HG03095 (cell line): ENCODE results near the gene ORM2.

ENCODE experiments used
- ATAC-seq: cut with Tn5 transposase; IDR thresholded peaks from one replicate; pipeline ENCODE4 v1.9.1; 2021; ENCODE audit warnings: moderate library complexity; ENCODE audit not compliant: unreplicated experiment

Gene ORM2

DNA sequence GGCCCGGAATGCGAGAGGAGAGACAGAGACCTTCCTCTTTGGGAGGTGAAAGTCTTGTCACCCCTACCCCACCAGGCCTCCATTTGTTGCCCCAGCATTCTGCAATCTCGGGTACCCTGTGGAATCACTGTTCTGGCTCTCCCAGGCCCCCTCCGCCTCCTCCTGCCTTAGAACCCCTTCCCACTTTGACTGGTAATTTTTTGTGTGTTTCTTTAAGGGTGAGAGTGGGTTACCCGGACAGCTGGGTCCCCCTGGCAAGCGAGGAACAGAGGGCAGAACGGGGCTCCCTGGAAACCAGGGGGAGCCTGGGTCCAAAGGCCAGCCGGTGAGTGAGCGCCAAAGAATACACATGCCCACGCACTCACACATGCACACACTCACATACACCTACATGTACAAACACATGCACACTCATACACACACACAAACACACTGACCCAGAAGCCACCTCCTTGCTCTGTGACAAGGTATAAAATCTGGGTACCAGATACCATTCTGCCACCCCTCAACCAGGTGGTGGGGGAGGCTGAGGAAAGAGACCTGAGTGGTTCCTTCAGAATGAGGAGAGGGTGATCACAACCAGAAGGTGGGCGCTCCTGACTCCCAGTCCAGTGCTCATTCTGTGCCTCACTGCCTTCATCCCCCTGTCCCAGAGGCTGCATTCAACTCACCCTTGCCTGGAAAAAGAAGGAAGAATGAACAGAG, 37.6 kb upstream of the ORM2 start:
- ATAC-seq, result no peak

DNA sequence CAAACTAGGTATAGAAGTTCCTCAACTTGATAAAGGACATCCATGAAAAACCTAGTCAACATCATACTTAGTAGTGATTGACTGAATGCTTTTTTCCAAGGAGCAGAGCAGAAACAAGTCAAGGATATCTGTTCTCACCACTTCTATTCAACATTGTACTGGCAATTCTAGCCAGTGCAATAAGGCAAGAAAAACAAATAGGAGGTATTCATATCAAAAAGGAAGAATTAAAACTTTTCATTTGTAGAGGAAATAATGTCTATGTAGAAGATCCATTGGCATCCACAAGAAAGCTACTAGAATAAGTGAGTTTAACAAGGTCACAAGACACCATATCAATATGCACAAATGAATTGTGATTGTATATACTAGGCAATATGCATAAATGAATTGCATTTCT, 35.0 kb upstream of the ORM2 start:
- ATAC-seq, result no peak

DNA sequence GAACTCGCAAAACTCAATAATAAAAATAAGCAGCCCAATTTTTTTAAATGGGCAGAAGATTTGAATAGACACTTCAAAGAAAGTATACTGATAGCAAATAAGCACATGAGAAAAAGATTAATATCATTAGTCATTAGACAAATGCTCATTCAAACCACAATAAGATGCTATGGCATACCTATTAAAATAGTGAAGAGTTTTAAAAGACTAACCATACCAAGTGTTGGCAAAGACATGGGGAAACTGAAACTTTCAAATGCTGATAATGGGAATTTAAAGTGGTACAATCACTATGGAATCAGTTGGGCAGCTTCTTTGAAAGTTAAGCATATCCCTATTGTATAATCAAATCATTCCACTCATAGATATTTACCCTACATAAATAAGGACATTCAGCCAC, 33.3 kb upstream of the ORM2 start:
- ATAC-seq, result no peak

DNA sequence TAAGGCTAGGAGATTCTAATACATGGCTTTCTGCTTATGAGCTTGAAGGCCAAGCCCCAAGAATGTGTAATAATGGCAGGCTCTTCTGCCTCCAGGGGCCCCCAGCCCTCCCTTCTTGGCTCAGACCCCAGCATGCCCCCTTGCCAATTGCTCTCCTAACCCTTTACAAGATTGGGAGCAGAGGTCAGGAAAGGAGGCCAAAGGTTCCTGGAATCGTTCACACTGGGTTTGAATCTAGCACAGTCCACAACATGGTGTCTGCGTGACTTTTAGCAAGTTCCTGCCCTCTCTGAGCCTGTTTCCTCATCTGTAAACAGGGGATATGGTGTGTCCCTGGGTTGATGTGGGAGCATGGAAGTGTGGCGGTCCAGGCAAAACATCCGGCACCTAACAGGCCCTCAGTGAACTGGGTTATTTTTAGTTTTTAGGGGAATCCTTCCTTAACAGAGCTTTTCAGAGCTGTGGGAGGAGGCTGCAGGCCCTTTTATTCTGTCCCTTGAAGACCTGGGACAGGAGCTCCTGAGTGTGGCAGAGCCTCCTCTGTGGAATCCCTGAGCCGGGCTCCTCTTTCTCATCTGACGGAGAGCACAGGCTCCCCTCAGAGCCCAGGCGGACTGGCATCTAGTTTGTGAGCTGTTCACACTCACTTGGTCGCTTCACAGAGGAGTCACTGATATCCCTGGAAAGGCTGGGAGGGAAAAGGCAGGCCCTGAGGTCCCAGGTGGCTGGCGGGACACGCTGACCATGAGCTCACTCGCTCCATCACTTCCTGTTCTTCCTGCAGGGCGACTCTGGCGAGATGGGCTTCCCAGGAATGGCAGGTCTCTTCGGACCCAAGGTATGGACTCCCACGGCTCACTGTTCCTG, 30.1 kb upstream of the ORM2 start:
- no peak for ATAC-seq

DNA sequence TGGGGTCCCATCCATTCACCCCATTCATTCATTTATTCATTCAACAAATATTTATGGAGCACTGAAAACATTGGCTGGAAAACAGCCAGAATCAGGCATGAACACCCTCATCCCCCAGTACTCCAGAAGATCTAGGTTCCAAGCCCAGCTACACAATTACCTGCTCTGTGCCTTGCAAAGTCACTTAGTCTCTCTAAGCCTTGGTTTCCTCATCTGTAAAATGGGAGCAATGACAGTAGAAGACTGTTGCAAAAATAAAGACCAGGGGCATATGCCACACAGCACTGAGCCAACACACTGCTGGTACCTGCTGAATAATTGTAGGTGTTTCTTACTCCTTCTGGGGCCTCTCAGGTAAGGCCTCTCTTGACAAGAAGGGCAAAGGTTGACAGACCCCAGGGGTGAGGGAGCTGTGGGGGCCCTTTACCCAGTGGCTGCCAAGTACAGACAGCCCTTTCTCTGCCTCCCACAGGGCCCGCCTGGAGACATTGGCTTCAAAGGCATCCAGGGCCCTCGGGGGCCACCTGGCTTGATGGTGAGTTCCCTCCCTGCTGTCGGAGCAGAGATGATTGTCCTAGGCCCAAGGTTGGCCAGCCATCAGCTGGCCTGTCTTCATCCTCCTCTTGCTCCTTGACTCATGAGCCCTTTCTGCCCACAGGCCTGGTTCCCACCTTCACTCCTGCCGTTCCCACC, 29.4 kb upstream of the ORM2 start:
- ATAC-seq, result no peak

DNA sequence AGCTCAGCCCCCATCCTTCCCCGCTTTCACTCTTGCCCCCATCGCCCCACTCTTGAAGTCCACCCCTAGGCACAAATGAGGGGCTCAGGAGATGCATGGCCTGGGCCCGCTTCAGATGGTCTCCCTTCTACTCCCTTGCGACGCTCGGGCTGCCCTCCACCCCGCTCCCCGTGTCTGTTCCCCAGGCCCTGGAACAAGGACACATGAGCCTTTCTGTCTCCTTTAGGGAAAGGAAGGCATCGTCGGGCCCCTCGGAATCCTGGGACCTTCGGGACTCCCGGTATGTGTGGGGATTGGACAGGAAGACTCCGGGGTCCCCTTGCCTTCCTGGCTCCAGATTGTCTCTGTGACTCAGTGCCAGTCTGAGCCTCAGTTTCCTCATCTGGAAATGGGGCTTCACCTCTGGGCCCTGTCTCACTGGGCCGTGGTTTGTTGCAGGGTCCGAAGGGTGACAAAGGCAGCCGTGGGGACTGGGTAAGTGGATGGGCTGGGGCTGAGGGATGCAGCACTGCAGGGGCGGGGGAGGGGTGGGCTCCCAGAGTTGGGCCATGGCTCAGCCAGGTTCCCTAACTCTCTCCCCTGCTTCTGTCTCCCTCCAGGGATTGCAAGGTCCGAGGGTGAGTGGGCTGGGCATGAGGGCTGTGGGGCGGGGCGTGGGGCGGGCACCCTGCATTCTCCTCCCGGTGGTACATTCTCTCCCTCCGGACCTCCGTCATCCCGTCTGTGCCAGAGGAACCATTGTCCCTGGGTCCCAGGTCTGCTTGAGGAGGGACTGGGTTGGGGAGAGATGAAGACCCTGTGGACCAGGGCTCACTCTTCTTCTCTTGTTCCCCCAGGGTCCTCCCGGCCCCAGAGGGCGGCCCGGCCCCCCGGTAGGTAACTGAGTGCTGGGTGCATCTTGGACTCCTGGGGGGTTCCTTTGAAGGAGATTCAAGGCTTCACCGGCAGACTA, 28.5 kb upstream of the ORM2 start:
- ATAC-seq, result no peak

DNA sequence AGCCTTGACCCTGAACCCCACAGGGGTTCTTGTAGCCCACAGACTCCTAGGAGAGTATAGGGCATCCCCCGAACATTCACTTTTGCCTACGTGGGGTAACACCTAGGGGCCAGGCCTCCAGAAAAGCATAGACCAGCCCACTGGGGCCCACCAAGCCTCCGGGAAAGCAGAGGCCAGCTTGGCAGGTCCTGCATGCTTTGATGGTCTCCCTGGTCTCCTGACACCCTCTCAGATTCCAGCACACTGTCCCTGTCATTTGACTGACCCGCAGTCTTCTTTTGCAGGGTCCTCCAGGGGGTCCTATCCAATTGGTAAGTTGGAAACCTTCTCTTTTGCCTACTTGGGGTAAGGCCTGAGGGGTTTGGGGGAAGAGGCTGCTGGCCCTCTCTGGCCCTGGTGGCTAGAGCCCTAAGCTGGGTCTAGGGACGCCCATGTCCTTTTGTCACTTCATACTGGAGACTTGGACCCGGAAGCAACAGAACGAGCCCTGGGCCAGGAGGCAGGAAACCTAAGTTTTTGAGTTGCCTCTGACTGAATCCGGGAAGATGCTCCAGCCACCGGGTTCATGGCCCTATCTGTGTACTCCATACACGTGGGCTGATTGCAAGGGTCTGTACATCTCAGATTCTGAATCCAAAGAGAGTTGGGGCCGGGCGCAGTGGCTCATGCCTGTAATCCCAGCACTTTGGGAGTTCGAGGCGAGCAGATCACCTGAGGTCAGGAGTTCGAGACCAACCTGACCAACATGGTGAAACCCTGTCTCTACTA, 27.7 kb upstream of the ORM2 start:
- no peak for ATAC-seq

DNA sequence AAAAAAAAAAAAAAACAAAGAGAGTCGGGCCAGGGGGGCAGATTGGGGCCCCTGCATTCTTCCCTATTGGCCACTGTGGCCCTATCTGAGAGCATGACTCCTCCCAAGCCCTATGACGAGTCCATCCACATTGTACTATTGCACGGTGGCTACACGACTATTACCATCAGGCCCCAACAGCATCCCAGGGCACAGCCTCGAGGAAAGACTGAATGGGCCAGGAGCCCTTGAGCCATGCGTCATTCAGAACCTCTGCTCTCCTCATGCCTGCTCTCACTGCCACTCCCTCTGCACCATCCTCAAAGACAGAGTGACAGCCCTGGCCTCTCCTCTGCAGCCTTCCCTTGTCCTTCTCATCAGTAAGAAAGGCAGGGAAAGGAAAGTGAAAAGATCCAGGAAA, 26.9 kb upstream of the ORM2 start:
- no peak for ATAC-seq

DNA sequence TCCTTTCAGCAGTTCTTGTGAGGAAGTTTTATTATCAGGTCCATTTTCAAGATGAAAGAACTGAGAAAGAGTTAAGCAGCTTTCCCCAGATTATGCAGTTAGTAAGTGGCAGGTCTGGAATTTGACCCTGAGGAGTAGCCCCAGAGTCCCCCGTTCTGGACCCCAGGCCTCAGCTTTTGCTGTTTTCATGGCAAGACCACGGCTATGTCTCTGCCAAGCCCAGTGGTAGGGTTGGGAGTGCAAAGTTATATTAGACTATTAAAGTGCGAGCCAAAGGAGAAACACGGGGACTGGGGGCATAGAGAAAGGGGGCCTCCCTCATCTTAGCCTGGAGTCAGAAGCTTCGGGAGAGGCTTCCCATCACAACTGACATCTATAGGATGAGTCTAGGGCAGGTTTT, 26.1 kb upstream of the ORM2 start:
- ATAC-seq, result no peak

DNA sequence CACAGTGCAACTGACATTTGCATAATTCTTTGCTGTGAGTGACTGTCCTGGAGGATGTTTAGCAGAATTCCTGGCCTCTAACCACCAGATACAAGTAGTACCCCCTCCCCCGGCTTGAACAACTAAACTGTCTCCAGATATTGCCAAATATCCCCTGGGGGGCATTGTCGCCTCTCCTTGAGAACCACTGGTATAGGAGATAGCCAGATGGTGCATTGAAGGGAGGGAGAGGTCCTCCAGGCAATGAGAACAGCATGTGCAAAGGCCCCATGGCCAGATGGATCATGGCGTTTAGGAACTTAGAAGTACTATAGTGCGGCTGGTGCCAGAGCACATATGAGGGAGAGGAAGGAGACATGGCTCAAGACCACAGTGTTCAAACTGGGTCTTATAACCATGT, 25.7 kb upstream of the ORM2 start:
- ATAC-seq, result no peak

DNA sequence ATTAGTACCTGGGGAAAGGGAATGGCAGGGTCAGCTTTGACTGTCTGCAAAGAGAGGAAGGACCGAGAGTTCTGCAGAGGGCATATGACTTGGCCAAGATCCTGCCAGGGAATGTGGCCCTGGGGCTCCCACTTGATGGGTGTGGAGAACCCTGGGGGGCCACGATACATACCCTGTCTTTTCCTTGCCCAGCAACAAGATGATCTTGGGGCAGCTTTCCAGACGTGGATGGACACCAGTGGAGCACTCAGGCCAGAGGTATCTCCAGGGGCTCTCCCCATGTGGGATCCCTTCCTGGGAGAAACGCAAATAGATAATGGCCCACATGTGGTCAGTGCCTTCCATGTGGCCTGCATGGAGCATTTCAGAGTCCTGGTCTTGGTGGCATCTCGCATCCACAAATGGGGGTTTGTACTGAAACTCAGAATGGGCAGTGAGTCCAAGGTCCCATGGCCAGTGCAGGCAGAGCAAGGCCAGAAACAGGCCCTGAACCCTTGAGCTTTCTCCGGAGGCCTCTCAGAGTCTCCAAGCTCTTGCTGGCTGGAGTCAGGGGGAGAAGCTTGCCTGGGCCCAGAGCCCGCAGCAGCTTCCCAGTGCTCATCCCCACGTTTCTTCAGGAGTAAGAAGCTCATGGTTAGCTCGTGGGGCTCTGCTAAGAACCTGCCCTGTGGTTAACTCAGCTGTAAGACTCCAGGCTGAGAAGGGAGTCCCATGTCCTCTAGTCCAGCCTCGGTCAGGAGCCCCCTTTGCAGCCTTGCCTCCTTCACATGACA, 25.1 kb upstream of the ORM2 start:
- ATAC-seq, result no peak

DNA sequence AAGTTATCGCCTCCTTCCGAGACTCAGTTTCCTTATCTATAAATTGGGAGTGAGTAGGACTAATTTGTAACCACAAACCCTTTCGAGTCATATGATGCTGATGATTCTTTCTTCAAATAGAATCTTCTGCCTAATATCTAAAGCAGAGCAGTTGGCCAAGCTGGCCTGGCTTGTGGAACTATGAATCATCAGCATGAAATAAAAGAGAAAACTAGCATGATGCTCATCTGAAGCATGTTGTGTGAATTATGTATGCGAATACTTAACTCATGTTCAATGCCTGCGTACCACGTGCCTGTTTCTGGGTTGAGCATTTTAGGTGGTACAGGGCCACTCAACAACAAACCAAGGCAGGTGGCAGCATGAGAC, 21.8 kb upstream of the ORM2 start:
- ATAC-seq, result no peak

DNA sequence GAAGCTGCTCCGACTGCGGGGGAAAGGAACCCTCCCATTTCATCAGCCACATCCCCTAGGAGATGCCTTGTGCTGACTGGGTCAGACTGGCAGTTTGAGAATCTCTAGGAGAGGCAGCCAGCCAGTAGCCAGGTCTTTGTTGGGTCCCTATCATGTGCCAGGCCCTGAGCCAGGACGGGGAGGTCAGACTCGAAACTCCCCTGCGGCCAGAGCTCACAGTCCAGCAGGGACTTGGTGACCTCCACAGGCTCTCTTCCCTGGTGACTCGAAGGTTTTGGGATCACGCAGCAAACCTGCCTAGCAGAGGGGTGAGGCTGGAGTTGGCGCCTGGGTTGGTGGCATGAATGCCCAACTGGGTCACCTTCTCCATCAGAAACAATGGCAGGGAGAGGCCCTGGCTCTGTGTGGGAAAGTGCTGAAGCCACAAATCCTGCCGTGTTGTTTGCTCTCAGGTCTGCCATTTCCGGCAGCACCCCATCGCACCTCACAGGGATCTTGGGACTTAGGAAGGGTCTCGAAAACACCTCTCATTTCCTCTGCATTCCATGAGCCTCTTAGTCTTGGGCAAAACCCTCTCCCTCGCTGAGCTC, 21.2 kb upstream of the ORM2 start:
- no peak for ATAC-seq

DNA sequence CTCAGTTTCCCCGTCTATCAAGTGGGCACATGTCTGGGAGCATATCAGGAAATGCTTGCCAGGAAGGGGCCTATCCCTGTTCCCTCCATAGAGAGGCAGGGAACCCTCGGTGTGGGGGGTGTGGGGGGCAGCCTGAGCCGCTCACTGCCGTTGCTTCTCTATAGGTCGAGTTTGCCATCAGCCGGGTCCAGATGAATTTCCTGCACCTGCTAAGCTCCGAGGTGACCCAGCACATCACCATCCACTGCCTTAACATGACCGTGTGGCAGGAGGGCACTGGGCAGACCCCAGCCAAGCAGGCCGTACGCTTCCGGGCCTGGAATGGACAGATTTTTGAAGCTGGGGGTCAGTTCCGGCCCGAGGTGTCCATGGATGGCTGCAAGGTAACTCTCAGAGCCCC, 20.6 kb upstream of the ORM2 start:
- no peak for ATAC-seq

DNA sequence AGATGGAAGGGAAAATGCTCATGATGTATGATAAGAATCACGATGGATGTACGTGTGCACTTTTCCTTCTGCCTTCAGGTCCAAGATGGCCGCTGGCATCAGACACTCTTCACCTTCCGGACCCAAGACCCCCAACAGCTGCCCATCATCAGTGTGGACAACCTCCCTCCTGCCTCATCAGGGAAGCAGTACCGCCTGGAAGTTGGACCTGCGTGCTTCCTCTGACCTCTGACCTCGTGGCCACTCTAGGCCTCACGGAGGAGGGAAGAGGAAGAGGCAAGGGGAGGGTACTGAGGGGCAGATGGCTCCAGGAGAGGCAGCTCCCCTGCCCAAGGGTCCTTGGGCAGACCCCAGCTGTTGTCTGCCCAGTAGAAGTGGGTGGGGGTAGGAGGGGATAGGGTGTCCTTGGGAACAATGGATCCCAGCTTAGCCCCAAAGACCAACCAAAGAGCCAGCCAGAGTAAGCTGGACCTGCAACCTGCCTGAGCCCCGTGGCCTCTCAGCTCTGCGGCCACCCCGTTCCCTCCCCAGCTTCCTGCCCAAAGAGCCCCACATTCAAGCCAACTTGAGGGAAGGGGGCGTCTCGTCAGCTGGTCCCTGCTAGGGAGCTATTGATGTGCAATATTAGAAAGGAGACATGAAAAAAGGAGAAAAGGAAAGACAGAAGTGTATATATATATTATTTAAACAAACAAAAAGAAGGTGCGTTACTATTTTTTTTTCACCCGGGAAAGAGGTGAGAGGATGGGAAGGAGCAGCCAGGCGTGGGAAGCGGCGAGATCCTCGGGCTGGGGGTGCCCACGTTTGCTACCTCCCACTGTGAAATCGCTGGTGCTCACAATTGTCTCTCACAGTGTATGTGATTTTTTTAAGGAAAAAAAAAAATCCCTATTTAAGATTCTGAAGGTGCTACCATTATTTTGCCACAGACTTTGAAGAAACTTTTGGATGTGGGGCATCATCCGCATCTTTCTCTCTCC, 18.9 kb upstream of the ORM2 start:
- ATAC-seq, result no peak

DNA sequence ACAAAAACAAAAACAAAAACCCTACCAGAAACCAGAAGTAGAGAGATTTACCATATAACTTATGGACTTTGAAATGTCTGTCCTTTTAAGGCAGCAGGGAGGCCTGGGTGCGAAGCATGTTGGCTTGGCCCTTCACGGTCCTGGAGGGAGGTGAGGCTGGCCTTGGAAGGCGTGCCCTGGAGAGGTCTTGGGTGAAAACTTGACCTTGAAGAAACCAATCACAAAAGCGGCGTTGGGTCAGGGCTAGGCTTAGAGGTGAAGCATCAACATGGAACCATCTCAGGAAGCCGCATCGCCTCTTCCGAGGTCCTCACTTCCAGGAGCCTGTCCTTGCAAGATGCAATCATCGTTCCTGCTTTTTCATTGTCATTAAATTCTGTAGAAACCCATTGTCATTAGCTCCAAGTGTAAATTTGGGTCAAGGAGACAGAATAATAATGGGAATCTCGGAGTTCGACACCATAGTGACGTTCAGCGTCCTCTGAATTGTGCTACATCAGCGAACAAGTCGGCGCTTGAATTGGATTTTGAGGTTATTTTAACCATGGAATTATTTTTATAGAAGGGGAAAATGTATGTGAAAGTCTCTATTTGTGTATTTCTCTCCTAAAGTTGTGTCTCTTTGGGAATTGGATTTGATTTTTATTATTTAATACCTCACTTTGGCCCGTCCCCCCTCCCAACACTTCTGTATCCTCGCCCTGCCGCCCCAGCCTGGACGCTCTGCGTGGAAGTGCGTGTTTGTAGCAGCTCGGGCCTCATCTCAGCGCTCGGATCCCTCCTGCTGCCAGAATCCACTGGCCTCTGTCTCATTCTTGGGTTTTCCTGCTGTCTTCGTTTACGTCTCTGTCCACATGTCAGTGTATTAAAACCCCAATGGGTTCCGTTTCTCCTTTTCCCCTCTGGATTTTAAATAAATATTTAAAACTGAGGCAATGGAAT, 17.8 kb upstream of the ORM2 start:
- no peak for ATAC-seq

DNA sequence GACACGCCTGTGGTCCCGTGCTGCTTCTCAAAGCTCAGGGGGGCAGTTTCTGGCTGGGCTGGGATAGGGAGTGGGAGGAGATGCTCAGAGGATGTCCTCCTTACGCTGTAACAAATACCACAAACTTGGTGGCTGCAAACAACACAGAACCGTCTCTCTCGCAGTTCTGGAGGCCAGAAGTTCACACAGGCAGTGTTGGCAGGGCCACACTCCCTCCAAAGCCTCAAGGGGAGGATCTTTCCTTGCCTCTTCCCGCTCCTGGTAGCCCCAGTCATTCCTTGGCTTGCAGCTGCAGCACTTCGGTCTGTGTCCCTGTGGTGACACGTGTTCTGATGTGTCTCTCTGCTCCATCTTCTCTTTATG, 17.2 kb upstream of the ORM2 start:
- no peak for ATAC-seq
